Aorta (tissue), 5 donors: Measurements from ENCODE around the gene OR2G6. TPM values are rescaled to one million over a fixed set of nuclear protein-coding genes. Genes with fewer than 3 reads are reported as not detected.
"Not testable (repeated sequence)": the region's sequence is repeated elsewhere in the genome, so short reads cannot be mapped to it uniquely, and the experiment has no call there.

Experiments
- ATAC-seq: fragments of 200-7000 bp; cut with Tn5 transposase; one replicate; pipeline ENCODE4 v1.9.1; 2022; ENCODE audit warnings: moderate library complexity; ENCODE audit not compliant: low FRiP score
- DNase-seq, 2 donors: peaks; one replicate each; pipeline ENCODE4 v3.0.0-alpha.2; 2020
- H3K27ac ChIP-seq, 2 donors: one replicate each; pipeline ENCODE4 v1.5.1; 2013; ENCODE audit warnings: low read length in 2 of 2, mild to moderate bottlenecking in 2 of 2, moderate library complexity in 2 of 2, control low read depth in 1 of 2, inconsistent platforms in 1 of 2, low read depth in 1 of 2
- H3K27me3 ChIP-seq, 2 donors: one replicate each; pipeline ENCODE4 v1.6.1; 2013; ENCODE audit warnings: control low read depth in 1 of 2, low read length in 1 of 2, mild to moderate bottlenecking in 1 of 2, moderate library complexity in 1 of 2; ENCODE audit not compliant: insufficient read depth in 2 of 2, control insufficient read depth in 1 of 2
- H3K36me3 ChIP-seq, 2 donors: one replicate each; pipeline ENCODE4 v1.6.1; 2013; ENCODE audit warnings: control low read depth in 1 of 2, low read length in 1 of 2, mild to moderate bottlenecking in 1 of 2; ENCODE audit not compliant: insufficient read depth in 2 of 2, control insufficient read depth in 1 of 2
- H3K4me1 ChIP-seq, 2 donors: one replicate each; pipeline ENCODE4 v1.6.1; 2013; ENCODE audit warnings: low read length in 2 of 2, control low read depth in 1 of 2, mild to moderate bottlenecking in 1 of 2, moderate library complexity in 1 of 2; ENCODE audit not compliant: insufficient read depth in 2 of 2, control insufficient read depth in 1 of 2
- H3K4me3 ChIP-seq, 2 donors: one replicate each; pipeline ENCODE4 v1.5.1; 2013; ENCODE audit warnings: low read length in 2 of 2, control low read depth in 1 of 2, mild to moderate bottlenecking in 1 of 2
- H3K9me3 ChIP-seq: one replicate; pipeline ENCODE4 v1.6.1; 2013; ENCODE audit warnings: mild to moderate bottlenecking, low read length; ENCODE audit not compliant: control insufficient read depth
- WGBS, 2 donors: extraction: QIAGEN DNeasy Blood & Tissue Kit; methylation state at CpG; one replicate each; pipeline ENCODE4 v1.1.7; 2013; 5-methylcytosine and 5-hydroxymethylcytosine counted together
- intact Hi-C, 2 donors: fragments of 100-400 bp; cut with DNase I; formaldehyde crosslinking; loops; one replicate each; pipeline versions ENCODE4 v1.14.2 to v1.15.0; 2022
- polyA plus RNA-seq, 2 donors: library from polyadenylated mRNA; stranded (reverse); fragments of 200-250 nt; gene quantifications; one replicate each; pipeline ENCODE4 v1.2.3, GENCODE V29; 2013
- total RNA-seq, 2 donors: library from RNA; stranded (reverse); fragmentation: NEBNext Ultra II Directional; extraction: Animal tissue kit (Norgen Biotek cat#: 25700); gene quantifications; one replicate each; pipeline ENCODE4 v1.2.1, GENCODE V29; 2021
- donor health status: healthy with polysubstance abuse.
- donor health status: Bipolar disorder and iron deficiency.
- donor health status: DM: no; HTN: no; CAD: no.
- donor health status: DM: no; HTN: no; CAD: no.
- donor health status: DM: yes; HTN: yes; CAD: no.

Gene OR2G6
- total and polyA plus RNA-seq, 4 donors: not detected

DNA sequence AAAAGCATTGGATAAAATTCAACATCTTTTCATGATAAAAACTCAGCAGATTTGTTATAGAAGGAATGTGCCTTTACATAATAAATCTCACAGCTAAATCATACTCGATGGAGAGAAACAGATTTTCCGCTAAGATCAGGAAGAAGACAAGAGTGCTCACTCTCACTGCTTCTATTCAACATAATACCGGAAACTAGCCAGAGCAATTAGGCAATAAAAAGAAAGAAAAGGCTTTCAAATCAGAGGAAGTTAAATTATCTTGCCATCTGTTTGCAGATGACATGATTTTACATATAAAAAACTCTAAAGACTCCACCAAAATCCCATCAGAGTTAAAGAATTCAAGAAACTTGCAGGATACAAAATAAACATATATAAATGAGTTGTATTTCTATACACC, 62.9 kb downstream of the OR2G6 start:
- ATAC-seq, intact Hi-C loops, H3K9me3 ChIP-seq, H3K4me1 ChIP-seq, H3K27me3 ChIP-seq, H3K36me3 ChIP-seq, DNase-seq, H3K4me3 ChIP-seq, H3K27ac ChIP-seq: not testable (repeated sequence)
- 72 to 80% methylated on average over 3 of the region's 3 CpGs for WGBS, 2 donors

DNA sequence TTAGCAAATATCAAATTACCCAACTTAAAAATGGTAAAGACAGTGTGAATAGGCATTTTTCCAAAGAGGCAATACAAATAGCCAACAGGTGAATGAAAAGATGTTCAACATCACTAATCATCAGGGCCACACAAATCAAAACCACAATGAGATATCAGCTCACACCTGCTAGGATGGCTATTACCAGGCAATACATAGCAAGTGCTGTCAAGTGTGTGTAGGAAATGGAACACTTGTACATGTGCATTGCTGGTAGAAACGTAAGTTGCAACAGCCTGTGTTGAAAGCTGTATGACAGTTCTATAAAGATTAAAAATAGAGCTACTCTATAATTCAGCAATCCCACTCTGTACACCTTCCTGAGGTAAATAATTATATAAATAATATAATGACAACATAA, 64.2 kb downstream of the OR2G6 start:
- H3K36me3 ChIP-seq, H3K4me1 ChIP-seq, H3K27ac ChIP-seq, DNase-seq, H3K4me3 ChIP-seq, H3K9me3 ChIP-seq, ATAC-seq, H3K27me3 ChIP-seq, intact Hi-C loops: not testable (repeated sequence)
- no CpG with 5 or more reads among the region's 1 CpG for WGBS, 2 donors

DNA sequence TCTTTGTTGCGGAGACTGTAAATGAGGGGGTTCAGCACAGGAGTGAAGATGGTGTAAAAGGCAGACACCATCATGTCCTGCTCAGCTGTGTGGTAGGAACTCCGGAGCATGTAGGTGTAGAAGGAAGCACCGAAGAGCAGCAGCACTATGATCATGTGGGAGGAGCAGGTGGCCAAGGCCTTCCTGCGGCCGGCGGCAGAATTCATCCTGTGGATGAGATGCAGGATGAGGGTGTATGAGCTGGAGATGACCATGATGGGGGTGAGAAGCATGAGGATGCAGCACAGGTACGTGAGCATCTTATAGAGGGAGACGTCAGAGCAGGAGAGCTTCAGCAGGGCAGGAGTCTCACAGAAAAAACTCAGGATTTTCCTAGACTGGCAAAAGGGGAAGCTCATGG, 66.0 kb downstream of the OR2G6 start:
- DNase-seq, H3K4me1 ChIP-seq, H3K36me3 ChIP-seq, H3K27ac ChIP-seq, ATAC-seq, H3K27me3 ChIP-seq, H3K9me3 ChIP-seq, H3K4me3 ChIP-seq, intact Hi-C loops: not testable (repeated sequence)
- 82 to 90% methylated on average over 2 to 6 of the region's 8 CpGs for WGBS, 2 donors

DNA sequence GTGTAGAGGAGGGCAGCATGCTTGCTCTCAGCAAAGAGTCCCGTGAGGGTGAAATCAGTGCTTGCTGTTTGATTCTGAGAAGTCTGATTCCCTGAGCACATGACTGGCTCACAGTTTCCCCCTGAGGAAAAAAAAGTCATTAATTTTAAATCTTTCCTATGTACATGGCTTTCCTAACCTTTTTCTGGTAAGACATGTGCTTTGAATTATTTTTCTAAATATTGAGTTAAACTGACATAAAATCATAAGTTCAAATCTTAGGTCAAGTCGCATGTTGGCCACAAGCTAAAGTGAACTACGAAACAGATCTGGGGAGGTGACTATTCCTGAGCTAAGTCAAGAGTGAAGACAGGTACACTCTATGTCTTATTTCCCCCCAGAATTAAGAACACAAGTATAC, 66.8 kb downstream of the OR2G6 start, which contains the start of gene OR2T34:
Gene OR2T34 (minus strand): TSS at position 101 of the 400 bp plus-strand sequence. CDS start 0 bp downstream, at position 101.
- ATAC-seq, DNase-seq, H3K4me3 ChIP-seq, H3K4me1 ChIP-seq, intact Hi-C loops, H3K36me3 ChIP-seq, H3K27me3 ChIP-seq, H3K27ac ChIP-seq, H3K9me3 ChIP-seq: not testable (repeated sequence)
- 56 to 86% methylated on average over 3 of the region's 3 CpGs for WGBS, 2 donors

DNA sequence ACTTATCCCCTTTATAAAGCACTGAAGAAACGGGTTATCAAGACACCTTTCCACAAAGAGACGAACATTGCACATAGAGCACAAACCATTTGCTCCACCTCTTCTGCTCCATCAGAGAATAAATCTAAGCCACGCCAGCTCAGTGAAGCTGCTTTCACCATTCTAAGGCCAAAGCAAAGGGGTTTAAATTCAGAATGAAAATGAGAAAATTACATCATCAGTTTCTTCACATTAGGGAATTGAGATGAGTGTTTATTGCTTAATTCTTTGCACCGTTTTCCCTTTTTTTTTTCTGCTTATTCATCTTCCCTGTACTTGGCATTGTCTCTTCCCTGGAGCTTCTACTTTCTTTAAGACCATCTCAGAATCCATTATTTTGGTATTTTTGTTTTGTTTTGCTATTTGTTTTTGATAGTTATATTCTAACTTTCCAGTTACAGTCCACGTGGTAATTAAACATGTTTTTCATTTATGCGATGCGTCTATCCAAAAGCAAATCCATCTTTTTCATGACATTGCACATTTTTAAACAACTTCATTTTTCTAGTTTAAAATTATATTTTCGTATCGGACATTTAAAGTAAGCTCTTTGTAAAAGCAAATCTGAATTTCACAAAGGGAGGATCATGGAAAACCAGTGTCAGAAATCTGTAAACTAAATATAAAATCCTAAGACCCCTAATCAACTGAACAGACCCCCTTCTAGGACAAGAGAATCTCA, 68.5 kb downstream of the OR2G6 start:
- Histone ChIP-seq H3K36me3 (no peaks in the 10 kb centered on the region), H3K4me1 (no peaks in the 10 kb centered on the region), H3K27me3 (no peaks in the 10 kb centered on the region), H3K9me3 (peaks cover 1% of the 10 kb centered on the region), H3K4me3 (no peak overlapping the region), H3K27ac (no peak overlapping the region)
- ATAC-seq: no peak
- intact Hi-C loops: no loop called here
- DNase-seq: no peak
- WGBS, 2 donors: 77 to 79% methylated on average over 9 of the region's 9 CpGs

Other genes with a start within 250 kb of the OR2G6 start
- not detected for gene OR2T33, start 230.1 kb upstream of the OR2G6 start, total RNA-seq
- gene OR2T33, start 230.1 kb upstream of the OR2G6 start, polyA plus RNA-seq: not detected
- gene OR2T12, start 204.6 kb upstream of the OR2G6 start, total RNA-seq: not detected
- not detected for gene OR2T12, start 204.6 kb upstream of the OR2G6 start, polyA plus RNA-seq
- not detected for gene OR2M7, start 183.5 kb upstream of the OR2G6 start, total RNA-seq
- not detected for gene OR2M7, start 183.5 kb upstream of the OR2G6 start, polyA plus RNA-seq
- gene OR14C36, start 159.3 kb upstream of the OR2G6 start, total RNA-seq: not detected
- gene OR14C36, start 159.3 kb upstream of the OR2G6 start, polyA plus RNA-seq: not detected
- gene OR2T4, start 146.4 kb upstream of the OR2G6 start, total RNA-seq: not detected
- not detected for gene OR2T4, start 146.4 kb upstream of the OR2G6 start, polyA plus RNA-seq
- gene OR2T6, start 132.3 kb upstream of the OR2G6 start, total RNA-seq: not detected
- gene OR2T6, start 132.3 kb upstream of the OR2G6 start, polyA plus RNA-seq: under 1 TPM in 1 of 2 donors, not detected in 1; 0.13 TPM
- not detected for gene OR2T1, start 105.0 kb upstream of the OR2G6 start, total RNA-seq
- gene OR2T1, start 105.0 kb upstream of the OR2G6 start, polyA plus RNA-seq: under 1 TPM in 1 of 2 donors, not detected in 1; 0.63 TPM
- gene OR2T2, start 62.4 kb upstream of the OR2G6 start, total RNA-seq: not detected
- not detected for gene OR2T2, start 62.4 kb upstream of the OR2G6 start, polyA plus RNA-seq
- gene OR2T3, start 34.7 kb upstream of the OR2G6 start, total RNA-seq: not detected
- not detected for gene OR2T3, start 34.7 kb upstream of the OR2G6 start, polyA plus RNA-seq
- gene OR2T5, start 19.5 kb upstream of the OR2G6 start, total RNA-seq: not detected
- not detected for gene OR2T5, start 19.5 kb upstream of the OR2G6 start, polyA plus RNA-seq
- not detected for gene OR2T29, start 54.7 kb downstream of the OR2G6 start, total RNA-seq
- not detected for gene OR2T29, start 54.7 kb downstream of the OR2G6 start, polyA plus RNA-seq
- gene OR2T34, start 66.7 kb downstream of the OR2G6 start, total RNA-seq: not detected
- gene OR2T34, start 66.7 kb downstream of the OR2G6 start, polyA plus RNA-seq: not detected
- not detected for gene OR2T10, start 89.6 kb downstream of the OR2G6 start, total RNA-seq
- not detected for gene OR2T10, start 89.6 kb downstream of the OR2G6 start, polyA plus RNA-seq
- not detected for gene OR2T11, start 127.0 kb downstream of the OR2G6 start, total RNA-seq
- not detected for gene OR2T11, start 127.0 kb downstream of the OR2G6 start, polyA plus RNA-seq
- gene OR2T35, start 137.2 kb downstream of the OR2G6 start, total RNA-seq: not detected
- not detected for gene OR2T35, start 137.2 kb downstream of the OR2G6 start, polyA plus RNA-seq
- gene OR2T27, start 147.5 kb downstream of the OR2G6 start, total RNA-seq: not detected
- not detected for gene OR2T27, start 147.5 kb downstream of the OR2G6 start, polyA plus RNA-seq
- not detected for gene OR14I1, start 194.7 kb downstream of the OR2G6 start, total RNA-seq
- not detected for gene OR14I1, start 194.7 kb downstream of the OR2G6 start, polyA plus RNA-seq
- not detected for gene LYPD8, start 247.7 kb downstream of the OR2G6 start, total RNA-seq
- gene LYPD8, start 247.7 kb downstream of the OR2G6 start, polyA plus RNA-seq: 1 to 10 TPM; 1.4 to 4.8 TPM